ENCODE data around the gene PRKG2. TPM values are rescaled to one million over a fixed set of nuclear protein-coding genes. Genes with fewer than 3 reads are reported as not detected.
"Not testable (repeated sequence)": the region's sequence is repeated elsewhere in the genome, so short reads cannot be mapped to it uniquely, and the experiment has no call there.

The PRKG2 gene
- total RNA-seq, 4 donors from 2014 or later, result 0.20 TPM; not detected in 3

DNA sequence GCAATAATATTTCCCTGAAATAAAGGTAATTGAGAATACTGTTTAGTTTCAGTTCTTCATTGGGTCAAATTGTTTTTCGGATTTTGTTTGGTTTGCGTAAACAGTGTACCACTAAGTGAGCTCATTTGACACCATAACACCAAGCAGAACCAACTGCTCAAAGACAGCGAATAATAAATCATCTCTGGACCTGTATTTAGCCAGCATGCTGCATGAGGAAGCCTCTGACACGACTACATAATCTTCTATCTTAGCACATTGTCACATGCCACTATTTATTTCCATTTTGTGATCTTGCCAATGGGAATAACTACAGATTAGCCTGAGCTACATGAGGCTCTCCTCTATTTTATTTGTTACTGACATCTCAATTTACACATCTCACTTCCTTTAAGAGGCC, 12.1 kb upstream of the PRKG2 start:
- no peak overlapping the region for H3K27ac ChIP-seq
- intact Hi-C loops (cut with DNase I; ENCODE audit: low total_unique reads), result no loop called here
- H3K9me3 ChIP-seq, result no peaks in the 10 kb centered on the region
- no peak for DNase-seq
- H3K4me3 ChIP-seq, result no peak overlapping the region
- no peaks in the 10 kb centered on the region for H3K36me3 ChIP-seq
- in situ Hi-C loops (cut with MboI; ENCODE audit: low sequenced_read_pairs in 4 of 4), result no loop called here
- ATAC-seq, result no peak
- no peaks in the 10 kb centered on the region for H3K27me3 ChIP-seq
- H3K4me1 ChIP-seq, result no peaks in the 10 kb centered on the region
- TF ChIP-seq POLR2A (IDR thresholded peaks at IDR 0.05), result no peak
- TF ChIP-seq CTCF (IDR thresholded peaks at IDR 0.05 in 4 of 5, conservative IDR thresholded peaks at IDR 0.05 in 1 of 5), result no peak

GRCh38 chr4:81225252-81225651, 10.2 kb upstream of the PRKG2 start:
- in situ Hi-C loops (cut with MboI; ENCODE audit: low sequenced_read_pairs in 4 of 4) (no loop called here), intact Hi-C loops (cut with DNase I; ENCODE audit: low total_unique reads) (no loop called here)
- Histone ChIP-seq H3K27ac (no peak overlapping the region), H3K9me3 (no peaks in the 10 kb centered on the region), H3K4me3 (no peak overlapping the region), H3K4me1 (no peaks in the 10 kb centered on the region), H3K36me3 (no peaks in the 10 kb centered on the region), H3K27me3 (no peaks in the 10 kb centered on the region)
- no peak for ATAC-seq
- no peak for DNase-seq
- TF ChIP-seq POLR2A (IDR thresholded peaks at IDR 0.05) (no peak), CTCF (IDR thresholded peaks at IDR 0.05 in 4 of 5, conservative IDR thresholded peaks at IDR 0.05 in 1 of 5) (no peak)

DNA sequence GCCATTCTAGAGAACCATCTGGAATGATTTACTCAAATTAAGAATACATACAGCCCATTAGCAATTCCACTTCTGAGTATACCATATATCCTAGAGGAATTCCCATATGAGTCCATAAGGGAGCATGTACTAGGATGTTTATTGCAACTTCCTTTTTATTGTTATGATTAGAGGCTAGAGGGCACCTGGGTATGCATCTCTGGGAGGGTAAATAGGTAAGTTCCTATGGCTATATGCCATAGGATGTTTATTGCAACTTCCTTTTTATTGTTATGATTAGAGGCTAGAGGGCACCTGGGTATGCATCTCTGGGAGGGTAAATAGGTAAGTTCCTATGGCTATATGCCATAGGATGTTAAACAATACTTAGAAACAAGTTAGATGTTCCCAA, 7.1 kb upstream of the PRKG2 start:
- in situ Hi-C loops (cut with MboI; ENCODE audit: low sequenced_read_pairs in 4 of 4); DNase-seq; H3K4me3 ChIP-seq; H3K36me3 ChIP-seq; H3K4me1 ChIP-seq; intact Hi-C loops (cut with DNase I; ENCODE audit: low total_unique reads); ATAC-seq; H3K9me3 ChIP-seq; H3K27me3 ChIP-seq; H3K27ac ChIP-seq: not testable (repeated sequence)

- ATAC-seq (no peak), DNase-seq (no peak)
- Histone ChIP-seq H3K4me1 (no peaks in the 10 kb centered on the region), H3K36me3 (no peaks in the 10 kb centered on the region), H3K9me3 (no peaks in the 10 kb centered on the region), H3K4me3 (no peak overlapping the region), H3K27me3 (no peaks in the 10 kb centered on the region), H3K27ac (no peak overlapping the region)
- in situ Hi-C loops (cut with MboI; ENCODE audit: low sequenced_read_pairs in 4 of 4) (no loop called here), intact Hi-C loops (cut with DNase I; ENCODE audit: low total_unique reads) (no loop called here)
- TF ChIP-seq CTCF (IDR thresholded peaks at IDR 0.05 in 4 of 5, conservative IDR thresholded peaks at IDR 0.05 in 1 of 5) (no peak), POLR2A (IDR thresholded peaks at IDR 0.05) (no peak)
Measured at GRCh38 chr4:81221303-81222081, 6.5 kb upstream of the PRKG2 start.

DNA sequence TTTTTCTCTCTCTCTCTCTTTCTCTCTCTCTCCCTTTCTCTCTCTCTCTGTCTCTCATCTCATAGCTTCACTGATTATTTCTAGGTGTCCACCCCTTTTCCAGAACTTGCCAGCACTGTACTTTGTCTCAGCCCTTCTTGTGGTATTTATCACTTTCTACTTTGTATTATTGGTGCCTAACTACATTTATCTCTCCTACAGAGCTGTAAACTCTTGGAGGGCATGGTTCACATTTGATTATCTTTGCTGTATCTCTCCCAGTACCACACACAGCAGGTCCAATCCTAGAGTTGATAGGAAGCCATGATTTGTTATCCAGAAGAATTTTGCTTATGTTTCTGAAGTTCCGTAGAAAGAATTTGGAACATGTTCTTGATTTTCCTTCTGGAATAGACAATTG, 5.2 kb upstream of the PRKG2 start:
- TF ChIP-seq POLR2A (IDR thresholded peaks at IDR 0.05) (no peak), CTCF (IDR thresholded peaks at IDR 0.05 in 4 of 5, conservative IDR thresholded peaks at IDR 0.05 in 1 of 5) (no peak)
- no peaks in the 10 kb centered on the region for H3K9me3 ChIP-seq
- ATAC-seq (no peak), DNase-seq (no peak)
- no peak overlapping the region for H3K27ac ChIP-seq
- peaks cover 4 to 9% (median 7%) of the 10 kb centered on the region in 3 donors for H3K27me3 ChIP-seq
- intact Hi-C loops (cut with DNase I; ENCODE audit: low total_unique reads), result no loop called here
- no peak overlapping the region for H3K4me3 ChIP-seq
- H3K4me1 ChIP-seq, result no peaks in the 10 kb centered on the region
- no peaks in the 10 kb centered on the region for H3K36me3 ChIP-seq
- in situ Hi-C loops (cut with MboI; ENCODE audit: low sequenced_read_pairs in 4 of 4), result no loop called here
